Measurements from ENCODE around the gene SETD1B.
"Not testable (repeated sequence)": the region's sequence is repeated elsewhere in the genome, so short reads cannot be mapped to it uniquely, and the experiment has no call there.

The SETD1B gene

DNA sequence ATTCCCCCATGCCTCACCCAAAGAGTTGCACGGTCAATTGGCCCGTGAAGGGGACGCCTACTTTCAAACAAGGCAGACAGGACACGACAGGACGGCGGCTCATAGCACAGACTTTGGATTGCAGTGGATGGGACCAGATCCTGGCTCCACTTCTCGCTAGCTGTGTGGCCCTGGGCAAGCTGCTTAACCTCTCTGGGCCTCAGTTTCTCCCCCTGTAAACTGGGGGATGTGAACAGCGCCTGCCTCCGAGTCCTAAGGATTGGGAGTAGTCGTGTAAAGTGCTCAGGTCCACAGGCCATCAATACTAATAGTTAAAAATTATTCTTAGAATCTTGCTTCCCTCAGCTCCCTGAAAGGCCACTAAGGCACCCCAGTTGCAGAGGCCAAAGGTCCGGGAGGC lies 23.4 kb upstream of the SETD1B start:
- DNase-seq (ENCODE audit: low read depth, low spot score): no peak

DNA sequence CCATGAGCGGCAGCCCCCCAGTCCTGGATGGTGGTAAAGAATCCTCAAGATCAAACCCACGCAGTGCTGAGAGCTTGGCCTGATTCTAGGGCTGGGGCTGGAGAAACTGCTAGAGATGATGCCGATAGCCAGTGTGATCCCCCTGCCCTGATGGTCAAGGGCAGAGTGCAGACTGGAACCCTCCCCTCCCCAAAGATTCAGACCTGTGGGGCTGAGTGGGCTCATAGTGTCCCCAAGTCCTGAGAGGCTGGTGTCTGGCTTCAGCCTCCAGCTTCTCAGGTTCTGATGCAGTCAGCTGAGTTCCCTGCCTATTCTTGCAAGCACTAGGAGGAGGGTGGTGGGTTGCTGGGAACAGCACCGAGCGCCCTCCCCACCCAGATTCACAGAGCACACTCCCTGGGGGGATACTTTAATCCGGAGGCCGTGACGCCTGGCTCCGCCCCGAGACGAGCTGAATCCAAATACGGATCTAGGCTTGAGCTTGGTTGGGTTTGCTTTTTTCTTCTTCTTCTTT lies 22.3 kb upstream of the SETD1B start:
- no peak for DNase-seq (ENCODE audit: low read depth, low spot score)

DNA sequence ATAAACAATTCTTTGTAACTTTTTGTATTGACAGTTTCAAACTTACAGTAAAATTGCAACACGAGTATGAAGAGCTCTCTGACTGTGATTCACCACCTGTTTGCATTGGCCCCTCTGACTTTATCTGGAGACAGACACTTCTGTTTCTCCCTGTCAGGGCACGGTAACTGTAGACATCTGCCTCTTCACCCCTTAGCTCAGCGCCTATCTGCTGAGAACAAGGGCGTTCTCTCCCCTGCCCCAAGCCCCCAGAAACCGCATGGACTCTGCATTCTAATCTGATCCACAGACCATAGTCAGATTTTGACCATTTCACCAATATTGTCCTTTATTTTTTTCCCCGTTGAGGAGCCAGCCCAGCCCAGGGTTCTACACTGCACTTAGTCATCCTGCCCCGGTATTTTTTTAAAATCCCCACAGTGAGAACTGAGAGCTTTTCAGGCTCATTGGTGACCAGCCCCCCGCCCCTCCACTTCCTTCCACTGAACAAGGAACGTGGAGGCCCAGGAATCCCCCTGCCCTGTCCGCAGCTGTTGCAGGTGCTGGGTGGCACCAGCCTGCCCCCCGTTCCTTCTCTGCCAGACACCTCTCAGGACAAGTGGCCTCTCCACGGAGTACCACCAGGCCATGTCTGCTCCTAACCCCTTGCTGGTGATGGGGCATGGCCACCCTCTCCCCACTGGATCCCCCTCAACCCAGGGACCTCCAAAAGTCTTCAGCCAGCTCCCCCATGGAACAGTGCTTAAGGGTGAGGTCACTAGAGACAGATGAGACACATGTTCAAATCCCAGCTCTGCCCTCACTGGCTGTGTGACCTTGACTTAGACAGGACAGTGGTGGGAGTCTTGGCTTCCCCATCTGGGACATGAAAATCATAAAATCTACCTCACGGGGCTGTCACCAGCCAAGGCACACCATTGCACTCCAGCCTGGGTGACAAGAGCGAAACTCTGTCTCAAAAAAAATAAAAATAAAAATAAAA lies 21.5 kb upstream of the SETD1B start:
- DNase-seq (ENCODE audit: low read depth, low spot score): no peak

DNA sequence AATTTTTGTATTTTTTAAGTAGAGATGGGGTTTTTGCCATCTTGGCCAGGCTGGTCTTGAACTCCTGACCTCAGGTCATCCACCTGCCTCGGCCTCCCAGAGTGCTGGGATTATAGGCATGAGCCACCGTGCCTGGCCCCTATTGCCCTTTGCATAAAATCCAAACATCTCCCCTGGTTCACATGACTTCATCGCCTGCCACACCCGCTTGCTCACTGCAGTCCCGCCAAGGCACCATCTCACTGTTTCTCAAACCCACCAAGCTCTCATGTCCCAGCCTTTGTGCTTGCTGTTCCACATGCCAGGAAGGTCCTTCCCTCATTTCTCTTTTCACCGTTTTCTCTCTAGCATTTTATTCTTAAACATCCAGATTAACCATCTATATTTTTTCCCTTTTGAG lies 20.0 kb upstream of the SETD1B start:
- no peak for DNase-seq (ENCODE audit: low read depth, low spot score)

DNA sequence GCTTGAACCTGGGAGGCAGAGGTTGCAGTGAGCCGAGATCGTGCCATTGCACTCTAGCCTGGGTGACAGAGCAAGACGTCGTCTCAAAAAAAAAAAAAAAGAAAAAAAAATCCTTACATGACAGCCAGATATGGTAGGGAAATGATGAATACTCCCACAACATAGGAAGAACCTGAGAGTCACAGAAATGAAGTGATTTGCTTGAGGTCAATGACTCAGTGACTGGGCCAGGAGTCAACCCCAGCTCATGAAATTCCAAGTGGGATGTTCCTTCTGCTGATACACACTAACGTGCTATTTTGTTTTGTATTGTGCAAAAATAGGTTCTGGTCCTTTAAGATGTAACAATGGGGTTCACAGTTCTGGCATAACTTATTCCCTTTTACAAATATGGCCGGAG lies 19.3 kb upstream of the SETD1B start:
- DNase-seq (ENCODE audit: low read depth, low spot score): no peak

DNA sequence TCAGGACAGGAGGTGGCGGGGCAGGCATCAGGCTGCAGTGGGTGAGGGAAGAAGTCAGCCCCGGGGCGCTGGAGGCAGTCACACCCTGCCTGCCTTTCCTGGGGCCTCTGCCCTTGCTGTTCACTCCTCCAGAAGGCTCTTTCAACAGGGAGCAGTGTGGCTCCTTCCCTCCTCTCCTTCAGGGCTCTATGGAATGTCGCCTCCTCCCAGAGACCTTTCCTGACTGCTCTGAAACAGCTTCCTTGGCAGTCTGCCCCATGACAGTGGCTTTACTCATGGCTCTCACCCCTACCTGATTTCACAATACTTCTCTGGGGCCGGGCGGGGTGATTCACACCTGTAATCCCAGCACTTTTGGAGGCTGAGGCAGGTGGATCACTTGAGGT lies 17.4 kb upstream of the SETD1B start:
- no peak for DNase-seq (ENCODE audit: low read depth, low spot score)

DNA sequence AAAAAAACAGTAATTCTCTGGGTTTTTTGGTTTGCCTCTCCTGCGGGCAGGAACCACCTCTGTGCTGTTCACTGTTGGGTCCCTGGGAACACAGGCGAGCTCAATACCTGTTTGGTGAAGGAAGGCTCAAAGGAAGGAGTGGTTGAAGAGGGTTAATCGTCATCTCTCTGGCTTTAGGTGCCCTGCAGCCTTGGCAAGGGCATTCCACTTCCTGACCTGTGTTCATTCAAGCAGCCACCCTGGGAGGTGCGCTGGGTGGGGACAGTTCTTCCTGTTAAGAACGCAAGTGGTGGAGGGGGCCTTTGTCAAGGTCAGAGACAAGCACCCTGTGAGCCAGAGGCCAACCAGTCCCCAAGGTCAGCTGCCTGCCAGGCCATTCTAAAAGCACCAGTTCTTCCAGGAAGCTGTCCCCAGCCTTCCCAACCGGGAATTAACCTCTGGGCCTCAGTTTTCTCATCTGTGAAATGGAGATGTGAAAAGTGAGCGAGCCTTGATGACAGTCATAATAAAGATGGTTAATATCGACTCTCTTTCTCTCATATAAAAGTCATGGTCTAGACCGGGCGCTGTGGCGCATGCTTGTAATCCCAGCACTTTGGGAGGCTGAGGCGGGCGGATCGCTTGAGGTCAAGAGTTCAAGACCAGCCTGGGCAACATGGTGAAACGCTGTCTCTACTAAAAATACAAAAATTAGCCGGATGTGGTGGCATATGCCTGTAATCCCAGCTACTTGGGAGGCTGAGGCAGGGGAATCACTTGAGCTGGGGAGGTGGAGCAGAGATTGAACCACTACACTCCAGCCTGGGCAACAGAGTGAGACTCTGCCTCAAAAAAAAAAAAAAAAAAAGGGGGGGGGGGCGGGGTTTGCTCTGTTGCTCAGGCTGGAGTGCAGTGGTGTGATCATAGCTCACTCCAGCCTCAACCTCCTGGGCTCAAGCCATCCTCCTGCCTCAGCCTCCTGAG lies 16.5 kb upstream of the SETD1B start:
- DNase-seq (ENCODE audit: low read depth, low spot score): no peak

DNA sequence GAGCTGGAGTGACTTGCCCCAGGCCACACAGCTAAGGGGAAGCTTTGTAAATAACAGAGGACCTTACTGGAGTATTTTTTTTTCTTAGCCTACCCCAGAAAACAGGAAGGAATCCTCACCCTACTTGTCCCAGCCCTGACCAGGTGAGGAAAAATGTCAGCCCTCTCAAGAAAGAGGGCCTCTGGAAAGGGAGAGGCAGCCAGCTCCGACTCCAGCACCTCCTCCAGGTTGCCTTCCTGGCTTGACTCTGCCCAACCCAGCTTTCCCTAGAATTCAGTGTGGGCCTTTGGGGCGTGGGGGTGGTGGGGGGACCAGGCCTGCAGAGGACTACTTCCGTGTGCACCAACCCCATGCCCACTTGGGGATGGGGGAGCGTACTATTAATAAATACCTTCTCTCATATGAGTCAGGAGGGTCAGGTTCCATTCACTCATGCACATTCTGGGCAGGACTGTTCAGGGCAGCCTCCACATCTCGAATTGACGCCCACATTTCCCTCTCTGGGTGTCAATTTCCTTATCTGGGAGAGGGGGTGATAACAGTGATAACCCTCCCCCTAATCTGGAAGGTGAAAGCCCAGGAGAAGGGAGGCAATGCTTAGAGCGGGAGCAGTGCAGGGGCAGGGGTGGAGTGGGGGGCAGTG lies 15.5 kb upstream of the SETD1B start:
- no peak for DNase-seq (ENCODE audit: low read depth, low spot score)

DNA sequence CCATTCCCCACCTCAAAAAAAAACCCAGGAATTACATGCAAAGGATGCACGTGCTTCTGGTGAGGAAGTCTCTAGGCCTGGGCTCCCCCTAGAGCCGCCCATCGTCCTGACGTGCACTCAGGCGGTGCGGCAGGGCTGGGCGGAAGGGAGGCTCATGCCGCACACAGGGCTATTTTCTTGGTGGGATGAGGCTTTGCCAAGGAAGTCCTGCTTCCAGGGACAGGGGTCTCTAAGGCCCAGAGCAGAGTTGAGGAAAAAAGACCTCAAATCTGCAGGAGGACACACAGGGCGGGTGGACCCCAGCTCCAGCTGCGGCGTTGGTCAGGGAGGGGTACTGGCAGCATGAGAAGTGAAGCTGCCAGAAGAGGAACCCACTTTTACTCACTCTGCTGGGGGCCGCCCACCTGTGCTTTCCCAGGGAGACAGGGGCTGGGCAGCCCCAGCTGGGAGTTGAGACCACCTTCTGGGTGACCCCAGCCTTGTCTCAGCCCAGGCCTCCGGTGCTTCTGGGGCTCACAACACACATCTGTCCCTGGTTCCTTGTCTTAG lies 14.5 kb upstream of the SETD1B start:
- DNase-seq (ENCODE audit: low read depth, low spot score): no peak

DNA sequence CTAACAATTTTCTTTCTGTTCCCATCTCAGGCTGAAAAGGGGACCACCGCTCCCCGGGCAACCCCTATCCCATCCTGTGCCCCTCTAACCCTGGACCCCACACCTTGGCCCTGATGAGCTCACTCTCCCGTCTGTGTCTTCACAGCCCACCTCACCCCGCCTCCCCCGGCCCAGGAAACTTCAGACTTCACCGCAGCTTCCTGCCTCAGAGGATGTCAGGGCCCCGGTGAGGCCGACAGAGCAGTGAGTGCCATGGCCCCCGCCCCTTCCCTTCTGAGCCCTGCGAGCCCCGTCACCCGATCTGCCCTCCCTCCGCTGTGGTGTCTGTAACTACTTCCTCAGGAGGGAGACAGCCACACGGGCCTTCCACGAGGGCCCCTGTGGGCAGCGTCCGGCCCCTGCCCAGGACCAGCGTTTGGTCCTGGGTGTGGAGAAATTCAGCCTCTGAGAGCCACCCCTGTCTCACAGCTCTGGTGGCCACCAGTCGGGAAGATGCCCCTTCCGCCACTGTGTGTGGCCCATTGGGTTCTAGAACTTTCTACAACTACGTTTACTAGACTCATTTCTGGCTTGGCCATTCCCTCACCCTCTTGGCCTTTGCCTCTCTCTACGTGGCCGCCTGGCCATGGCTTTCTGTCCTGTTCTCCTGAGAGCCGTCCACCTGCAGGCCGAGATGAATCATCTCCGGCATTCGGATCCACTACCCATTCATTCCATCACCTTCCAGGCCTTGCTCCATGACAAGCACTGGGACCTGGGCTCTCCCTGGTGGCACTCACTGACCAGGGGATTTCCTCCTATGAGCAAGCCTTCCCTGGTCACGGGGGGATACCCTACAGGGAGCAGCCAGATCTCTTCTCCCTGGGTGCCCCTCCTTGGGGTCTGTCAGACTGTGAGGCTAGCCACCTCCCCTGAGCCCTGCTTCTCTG lies 13.7 kb upstream of the SETD1B start:
- no peak for DNase-seq (ENCODE audit: low read depth, low spot score)

DNA sequence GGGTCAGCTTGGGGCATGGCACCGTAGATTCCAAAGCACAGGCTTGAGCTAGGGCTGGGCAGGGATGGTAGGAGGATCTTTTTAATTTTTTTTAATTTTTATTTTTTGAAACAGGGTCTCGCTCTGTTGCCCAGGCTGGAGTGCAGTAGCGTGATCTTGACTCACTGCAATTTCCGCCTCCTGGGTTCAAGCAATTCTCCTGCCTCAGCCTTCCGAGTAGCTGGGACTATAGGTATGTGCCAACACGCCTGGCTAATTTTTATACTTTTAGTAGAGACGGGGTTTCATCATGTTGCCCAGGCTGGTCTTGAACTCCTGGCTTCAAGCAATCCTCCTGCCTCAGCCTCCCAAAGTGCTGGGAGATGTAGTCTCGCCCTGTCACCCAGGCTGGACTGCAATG lies 13.0 kb upstream of the SETD1B start:
- DNase-seq (ENCODE audit: low read depth, low spot score): not testable (repeated sequence)

DNA sequence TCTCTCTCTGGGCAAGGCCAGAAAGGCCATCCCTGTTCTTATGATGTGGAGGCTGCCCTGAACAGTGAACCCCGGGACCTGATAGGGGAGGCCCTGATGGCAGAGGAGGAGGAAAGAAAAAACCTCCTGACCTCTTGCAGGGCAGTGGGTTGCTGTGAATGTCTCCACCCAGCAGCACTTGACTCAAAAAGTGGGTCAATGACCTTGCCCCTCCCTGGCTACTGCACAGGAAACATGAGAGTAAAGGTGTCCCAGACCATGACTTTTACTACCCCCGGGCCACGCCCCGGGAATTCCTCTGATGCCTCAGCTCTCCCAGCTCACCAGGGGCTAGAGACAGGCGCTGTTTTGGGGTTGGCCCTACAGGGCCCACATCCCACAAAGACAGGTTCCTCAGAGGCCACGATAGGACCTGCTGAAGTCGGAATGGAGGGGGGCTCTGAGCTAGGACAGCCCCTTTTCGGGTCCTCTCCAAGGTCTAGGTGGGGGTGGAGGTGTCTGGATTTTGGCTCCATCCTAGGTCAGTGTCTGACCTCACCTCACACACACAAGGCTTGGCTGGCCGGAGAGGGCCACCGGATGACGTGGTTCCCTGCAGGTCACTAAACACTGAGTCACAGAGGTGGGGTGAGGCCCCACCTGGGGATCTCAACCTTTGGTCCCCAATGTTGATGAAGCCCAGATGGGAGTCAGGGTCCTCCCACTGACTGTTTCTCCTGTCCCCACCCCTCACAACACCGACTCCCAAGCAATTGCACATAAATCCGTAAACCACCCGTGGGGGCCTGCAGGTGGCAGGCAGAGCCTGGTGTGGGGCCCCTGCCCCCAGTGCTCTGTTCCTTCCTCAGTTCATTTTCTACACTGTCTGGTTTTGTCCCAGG lies 11.9 kb upstream of the SETD1B start:
- DNase-seq (ENCODE audit: low read depth, low spot score): no peak

DNA sequence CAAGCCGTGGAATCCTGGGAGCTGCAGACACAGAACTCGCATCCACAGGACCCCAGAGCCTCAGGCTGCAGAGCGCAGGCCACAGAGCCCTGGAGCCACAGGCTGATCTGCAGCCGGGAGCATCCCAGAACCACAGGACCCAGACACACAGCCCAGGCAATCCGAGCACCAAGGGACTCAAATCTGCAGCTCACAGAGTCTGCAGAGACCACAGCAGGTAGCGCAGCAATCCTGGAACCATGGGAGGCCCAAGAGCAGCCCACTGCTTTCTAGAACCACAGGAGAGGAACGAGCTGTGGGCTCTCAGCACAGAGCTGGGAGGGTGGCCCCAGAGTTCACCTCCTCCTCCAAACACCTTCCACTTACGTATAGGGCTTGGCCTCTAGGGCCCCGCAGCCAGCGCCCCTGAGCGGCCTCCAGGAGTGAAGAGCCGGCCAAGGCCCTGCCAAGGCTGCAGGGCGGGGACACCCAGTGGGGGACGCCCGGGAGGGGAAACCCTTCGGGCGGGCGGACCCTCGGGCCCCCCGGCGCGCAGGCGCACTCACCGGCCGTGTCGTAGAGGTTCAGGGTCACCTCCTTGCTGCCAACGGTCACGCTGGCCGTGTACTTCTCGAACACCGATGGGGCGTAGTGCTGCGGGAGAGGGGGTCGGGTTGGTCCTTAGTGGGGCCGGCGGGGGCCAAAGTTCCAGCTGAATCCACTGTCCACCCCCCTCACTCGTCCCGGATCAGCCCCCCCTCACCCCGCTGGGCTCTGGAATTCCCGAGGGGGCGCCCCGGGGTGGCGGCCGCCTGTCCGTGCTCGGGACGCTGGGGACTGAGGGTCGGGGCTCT lies 11.0 kb upstream of the SETD1B start:
- DNase-seq (ENCODE audit: low read depth, low spot score): no peak

DNA sequence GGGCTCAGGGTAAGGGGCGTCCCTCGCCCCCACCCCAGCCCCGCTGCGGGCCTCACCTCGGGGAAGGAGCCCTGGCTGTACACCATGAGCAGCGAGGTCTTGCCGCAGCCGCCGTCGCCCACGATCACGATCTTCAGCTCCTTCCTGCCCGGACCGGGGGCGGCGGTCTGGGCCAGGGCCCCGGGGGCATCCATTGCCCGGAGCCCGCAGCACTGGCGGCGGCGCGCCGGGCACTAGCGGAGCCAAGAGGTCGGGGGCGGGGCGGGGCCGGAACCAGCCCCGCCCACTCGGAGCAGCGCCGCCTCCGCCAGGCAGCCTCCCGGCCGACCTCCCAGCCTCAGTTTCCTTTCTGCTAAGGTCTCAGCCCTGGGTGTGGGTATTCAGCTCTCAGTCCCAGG lies 10.4 kb upstream of the SETD1B start, which contains the start of gene RHOF:
Gene RHOF, minus strand, starts transcription at position 249 of the 398 bp plus-strand sequence. Its CDS starts 55 bp downstream, at position 194.
- DNase-seq (ENCODE audit: low read depth, low spot score): no peak

DNA sequence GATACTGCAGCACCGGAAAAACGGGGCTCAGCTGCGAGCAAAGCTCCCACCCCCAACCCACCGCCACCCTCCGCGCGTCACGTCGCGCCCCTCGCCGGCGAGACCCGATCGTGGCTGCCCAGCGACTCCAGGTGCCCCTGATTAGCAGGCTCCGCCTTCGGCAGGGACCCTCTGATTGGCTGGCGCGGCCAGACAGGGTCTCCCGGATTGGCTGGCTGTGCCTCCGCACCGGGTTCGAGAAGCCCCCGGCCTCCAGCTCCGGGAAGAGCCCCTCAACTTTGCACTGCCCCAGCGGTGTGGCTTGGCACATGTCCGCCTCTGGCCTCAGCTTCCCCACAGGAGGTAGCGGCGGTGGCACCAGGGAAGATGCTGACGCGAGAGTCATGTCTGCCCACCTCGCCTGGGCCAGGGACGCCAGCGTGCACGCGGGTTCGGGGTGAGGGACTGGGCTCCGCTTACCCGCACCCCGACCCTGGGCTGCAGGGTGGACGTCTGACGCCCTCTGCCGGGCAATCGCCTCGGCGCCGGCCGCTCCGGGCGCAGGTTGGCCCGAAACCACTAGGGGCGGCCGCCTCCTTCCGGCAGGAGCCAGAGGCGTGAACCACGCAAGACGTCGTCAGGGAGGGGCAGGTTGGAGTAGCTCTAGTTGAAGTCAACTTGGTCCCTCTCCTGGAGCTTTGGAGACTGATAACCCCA lies 9.8 kb upstream of the SETD1B start:
- no peak for DNase-seq (ENCODE audit: low read depth, low spot score)

DNA sequence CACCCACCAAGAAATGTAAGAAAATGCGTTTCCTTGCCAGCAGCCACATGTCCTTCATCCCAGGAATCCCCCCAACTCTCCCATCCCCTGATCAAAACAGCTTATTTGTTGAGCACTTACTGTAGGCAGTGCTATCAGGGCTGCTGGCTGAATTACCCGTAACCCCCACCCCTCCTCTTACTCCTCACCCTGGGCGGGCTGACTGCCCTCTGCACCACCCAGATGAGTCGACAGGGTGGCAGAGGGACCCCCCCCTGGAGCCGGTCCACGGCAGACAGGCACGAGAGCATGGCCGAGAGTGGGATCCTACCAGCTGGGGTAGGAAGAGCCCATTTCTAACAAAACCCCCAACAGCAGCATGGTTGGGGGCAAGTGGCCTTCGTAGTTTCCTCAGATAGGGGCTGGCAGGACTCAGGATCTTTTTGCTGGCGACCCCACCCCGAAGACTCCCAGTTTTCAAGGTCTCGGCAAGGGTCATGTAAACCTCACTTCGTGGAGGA lies 9.2 kb upstream of the SETD1B start:
- DNase-seq (ENCODE audit: low read depth, low spot score): no peak

Data from iPS DF 19.7 (cell line).